Muscle of leg (tissue), 11 donors: Measurements from ENCODE around the gene TAF9B. TPM values are rescaled to one million over a fixed set of nuclear protein-coding genes. Genes with fewer than 3 reads are reported as not detected.

Source experiments
- DNase-seq: peaks from one replicate; pipeline ENCODE4 v3.0.0; 2013
- H3K27ac ChIP-seq: one replicate; pipeline ENCODE4 v1.5.1; 2013; ENCODE audit warnings: mild to moderate bottlenecking, low read length, control low read depth
- H3K27me3 ChIP-seq: one replicate; pipeline ENCODE4 v1.6.1; 2013; ENCODE audit warnings: low read length; ENCODE audit not compliant: control insufficient read depth, insufficient read depth
- H3K36me3 ChIP-seq: one replicate; pipeline ENCODE4 v1.6.1; 2013; ENCODE audit warnings: low read length; ENCODE audit not compliant: control insufficient read depth, insufficient read depth
- H3K4me1 ChIP-seq: one replicate; pipeline ENCODE4 v1.6.1; 2013; ENCODE audit warnings: low read length; ENCODE audit not compliant: control insufficient read depth, insufficient read depth
- H3K4me3 ChIP-seq: one replicate; pipeline ENCODE4 v1.5.1; 2013; ENCODE audit warnings: low read length, control low read depth
- H3K9me3 ChIP-seq: replicated peaks from 2 replicates; pipeline ENCODE4 v1.6.1; 2013; ENCODE audit warnings: low read depth, low read length; ENCODE audit not compliant: control insufficient read depth
- WGBS: methylation state at CpG from one replicate; pipeline ENCODE4 v1.1.5; 2013; ENCODE audit warnings: missing lambda C conversion rate; ENCODE audit not compliant: insufficient coverage; 5-methylcytosine and 5-hydroxymethylcytosine counted together
- polyA plus RNA-seq, 8 donors: library from polyadenylated mRNA; unstranded; fragments of 120-200 nt; gene quantifications; one replicate each; pipeline versions ENCODE4 v1.2.1 to v1.2.3, GENCODE V29; 2013; ENCODE audit warnings: inconsistent platforms in 1 of 8, low replicate concordance in 1 of 8; ENCODE audit not compliant: insufficient read length in 8 of 8, insufficient read depth in 1 of 8
- total RNA-seq: library from RNA; stranded (reverse); fragments of 120-200 nt; gene quantifications from one replicate; pipeline ENCODE4 v1.2.4, GENCODE V29; 2013

Gene TAF9B
- total and polyA plus RNA-seq, 9 donors, result 21.6 to 31.0 (median 28.1) TPM

GRCh38 chrX:78119521-78120227 lies 19.8 kb downstream of the TAF9B start:
- no peak overlapping the region for H3K27ac ChIP-seq
- no peaks in the 10 kb centered on the region for H3K9me3 ChIP-seq
- H3K4me1 ChIP-seq, result no peaks in the 10 kb centered on the region
- DNase-seq, result no peak
- WGBS, result 67% methylated on average over 3 of the region's 9 CpGs
- H3K4me3 ChIP-seq, result no peak overlapping the region
- H3K36me3 ChIP-seq, result peaks cover 43% of the 10 kb centered on the region
- H3K27me3 ChIP-seq, result no peaks in the 10 kb centered on the region

GRCh38 chrX:78118628-78119027 lies 20.8 kb downstream of the TAF9B start:
- Histone ChIP-seq H3K27me3 (no peaks in the 10 kb centered on the region), H3K9me3 (no peaks in the 10 kb centered on the region), H3K27ac (no peak overlapping the region), H3K4me3 (no peak overlapping the region), H3K4me1 (no peaks in the 10 kb centered on the region), H3K36me3 (peaks cover 45% of the 10 kb centered on the region)
- DNase-seq, result no peak
- WGBS, result no CpG with 5 or more reads among the region's 1 CpG

GRCh38 chrX:78116766-78117165 lies 22.7 kb downstream of the TAF9B start:
- WGBS, result 75% methylated on average over 2 of the region's 2 CpGs
- H3K36me3 ChIP-seq, result peaks cover 50% of the 10 kb centered on the region

GRCh38 chrX:78116365-78116764 lies 23.1 kb downstream of the TAF9B start:
- Histone ChIP-seq H3K36me3 (peaks cover 51% of the 10 kb centered on the region), H3K27ac (no peak overlapping the region), H3K9me3 (no peaks in the 10 kb centered on the region), H3K4me3 (no peak overlapping the region), H3K27me3 (no peaks in the 10 kb centered on the region), H3K4me1 (no peaks in the 10 kb centered on the region)
- no peak for DNase-seq

More at GRCh38 chrX:78116766-78117165, 22.7 kb downstream of the TAF9B start:
- Histone ChIP-seq H3K27ac (no peak overlapping the region), H3K9me3 (no peaks in the 10 kb centered on the region), H3K27me3 (no peaks in the 10 kb centered on the region), H3K4me1 (no peaks in the 10 kb centered on the region), H3K4me3 (no peak overlapping the region)
- DNase-seq, result no peak

GRCh38 chrX:78111140-78111931 lies 28.1 kb downstream of the TAF9B start:
- Histone ChIP-seq H3K9me3 (no peaks in the 10 kb centered on the region), H3K27me3 (no peaks in the 10 kb centered on the region), H3K4me1 (peaks cover 4% of the 10 kb centered on the region), H3K27ac (no peak overlapping the region), H3K4me3 (no peak overlapping the region), H3K36me3 (peaks cover 30% of the 10 kb centered on the region)
- DNase-seq, result no peak
- WGBS, result 88% methylated on average over 3 of the region's 10 CpGs

- no peak overlapping the region for H3K4me3 ChIP-seq
Measured at GRCh38 chrX:78109458-78109857, 30.0 kb downstream of the TAF9B start.

GRCh38 chrX:78106651-78106986 lies 32.8 kb downstream of the TAF9B start:
- no peak for DNase-seq
- no peaks in the 10 kb centered on the region for H3K9me3 ChIP-seq
- H3K36me3 ChIP-seq, result peaks cover 7% of the 10 kb centered on the region
- peaks cover 2% of the 10 kb centered on the region for H3K27me3 ChIP-seq
- H3K4me1 ChIP-seq, result peaks cover 9% of the 10 kb centered on the region
- no peak overlapping the region for H3K4me3 ChIP-seq
- no CpG with 5 or more reads among the region's 1 CpG for WGBS
- H3K27ac ChIP-seq, result peak overlapping the region; percentile 25

More at GRCh38 chrX:78109458-78109857, 30.0 kb downstream of the TAF9B start:
- Histone ChIP-seq H3K36me3 (peaks cover 19% of the 10 kb centered on the region), H3K27me3 (no peaks in the 10 kb centered on the region), H3K27ac (no peak overlapping the region), H3K9me3 (no peaks in the 10 kb centered on the region), H3K4me1 (peaks cover 9% of the 10 kb centered on the region)
- DNase-seq, result no peak
- no CpG with 5 or more reads among the region's 2 CpGs for WGBS

- peak overlapping the region; percentile 97 for H3K27ac ChIP-seq
- no peak for DNase-seq
- H3K4me1 ChIP-seq, result peaks cover 9% of the 10 kb centered on the region
- H3K4me3 ChIP-seq, result peak overlapping the region; percentile 76
- H3K27me3 ChIP-seq, result peaks cover 2% of the 10 kb centered on the region
- 40% methylated on average over 4 of the region's 11 CpGs for WGBS
- peaks cover 2% of the 10 kb centered on the region for H3K36me3 ChIP-seq
- H3K9me3 ChIP-seq, result no peaks in the 10 kb centered on the region
Measured at GRCh38 chrX:78105944-78106650, 33.4 kb downstream of the TAF9B start.

DNA sequence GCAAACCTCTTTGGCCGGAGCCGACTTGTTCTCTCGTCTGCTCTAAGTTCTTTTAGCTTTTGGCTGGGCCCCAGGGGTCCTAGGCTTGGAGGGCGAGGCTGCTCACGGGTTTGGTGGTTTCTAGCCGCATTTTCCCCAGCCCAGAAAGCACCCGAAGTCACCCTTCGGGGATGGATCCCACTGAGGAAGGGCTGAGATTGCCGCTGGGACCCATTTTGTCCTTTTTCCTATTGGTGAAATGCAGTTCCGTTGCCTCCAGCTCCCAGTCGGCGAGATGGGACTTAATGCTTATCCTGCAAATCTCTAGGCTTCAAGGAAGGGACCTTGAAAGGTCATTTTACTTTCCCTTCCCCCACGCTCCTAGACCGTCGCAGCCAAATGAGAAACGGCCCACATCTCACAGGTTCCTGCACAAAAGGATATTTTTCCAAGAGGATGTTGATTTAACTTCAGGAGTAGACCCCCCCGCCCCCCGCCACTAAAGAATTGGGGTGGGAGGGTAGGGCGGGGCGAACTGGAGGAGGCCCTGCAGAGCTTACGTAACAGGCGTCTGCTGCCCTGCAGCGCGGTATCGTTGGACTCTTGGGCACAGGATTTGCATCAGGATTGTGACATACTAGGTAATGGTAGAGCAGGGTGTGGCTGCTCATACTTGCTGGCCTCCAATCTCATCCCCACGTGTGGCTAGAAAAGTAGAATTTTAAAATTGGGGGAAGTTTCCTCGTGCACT lies 34.8 kb downstream of the TAF9B start:
- DNase-seq, result peak; percentile 44

More for the DNA sequence above, 34.8 kb downstream of the TAF9B start:
- Histone ChIP-seq H3K27ac (peak overlapping the region; percentile 97), H3K27me3 (peaks cover 3% of the 10 kb centered on the region), H3K9me3 (no peaks in the 10 kb centered on the region), H3K36me3 (no peaks in the 10 kb centered on the region), H3K4me1 (peaks cover 9% of the 10 kb centered on the region), H3K4me3 (peak overlapping the region; percentile 76)
- whole genome bisulfite sequencing, result 35% methylated on average over 14 of the region's 27 CpGs
